ENCODE results near the gene TMEM233.

The TMEM233 gene

DNA sequence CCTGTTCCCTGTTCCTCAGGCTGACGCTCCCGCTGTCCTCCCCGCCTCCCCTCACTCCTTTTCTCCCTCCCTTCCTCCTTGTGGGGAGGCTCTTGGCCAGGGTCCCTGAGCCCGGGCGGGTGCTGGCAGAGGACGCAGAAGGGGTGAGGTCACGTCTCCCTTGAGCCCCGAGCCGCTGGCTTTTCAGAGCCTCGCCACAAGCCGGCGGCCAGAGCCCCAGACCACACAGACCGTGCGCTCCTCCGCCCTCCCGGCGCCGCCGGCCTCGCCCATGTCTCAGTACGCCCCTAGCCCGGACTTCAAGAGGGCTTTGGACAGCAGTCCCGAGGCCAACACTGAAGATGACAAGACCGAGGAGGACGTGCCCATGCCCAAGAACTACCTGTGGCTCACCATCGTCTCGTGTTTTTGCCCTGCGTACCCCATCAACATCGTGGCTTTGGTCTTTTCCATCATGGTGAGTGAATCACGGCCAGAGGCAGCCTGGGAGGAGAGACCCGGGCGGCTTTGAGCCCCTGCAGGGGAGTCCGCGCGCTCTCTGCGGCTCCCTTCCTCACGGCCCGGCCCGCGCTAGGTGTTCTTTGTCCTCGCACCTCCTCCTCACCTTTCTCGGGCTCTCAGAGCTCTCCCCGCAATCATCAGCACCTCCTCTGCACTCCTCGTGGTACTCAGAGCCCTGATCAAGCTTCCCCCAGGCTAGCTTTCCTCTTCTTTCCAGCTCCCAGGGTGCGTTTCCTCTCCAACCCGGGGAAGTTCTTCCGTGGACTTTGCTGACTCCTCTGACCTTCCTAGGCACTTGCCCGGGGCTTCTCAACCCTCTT, at the start of gene TMEM233:
Gene TMEM233 (plus strand): TSS at position 197 of the 821 bp plus-strand sequence. CDS start 75 bp downstream, at position 272.
- no peak for DNase-seq (ENCODE audit: low spot score)
- FAIRE-seq: no peak

DNA sequence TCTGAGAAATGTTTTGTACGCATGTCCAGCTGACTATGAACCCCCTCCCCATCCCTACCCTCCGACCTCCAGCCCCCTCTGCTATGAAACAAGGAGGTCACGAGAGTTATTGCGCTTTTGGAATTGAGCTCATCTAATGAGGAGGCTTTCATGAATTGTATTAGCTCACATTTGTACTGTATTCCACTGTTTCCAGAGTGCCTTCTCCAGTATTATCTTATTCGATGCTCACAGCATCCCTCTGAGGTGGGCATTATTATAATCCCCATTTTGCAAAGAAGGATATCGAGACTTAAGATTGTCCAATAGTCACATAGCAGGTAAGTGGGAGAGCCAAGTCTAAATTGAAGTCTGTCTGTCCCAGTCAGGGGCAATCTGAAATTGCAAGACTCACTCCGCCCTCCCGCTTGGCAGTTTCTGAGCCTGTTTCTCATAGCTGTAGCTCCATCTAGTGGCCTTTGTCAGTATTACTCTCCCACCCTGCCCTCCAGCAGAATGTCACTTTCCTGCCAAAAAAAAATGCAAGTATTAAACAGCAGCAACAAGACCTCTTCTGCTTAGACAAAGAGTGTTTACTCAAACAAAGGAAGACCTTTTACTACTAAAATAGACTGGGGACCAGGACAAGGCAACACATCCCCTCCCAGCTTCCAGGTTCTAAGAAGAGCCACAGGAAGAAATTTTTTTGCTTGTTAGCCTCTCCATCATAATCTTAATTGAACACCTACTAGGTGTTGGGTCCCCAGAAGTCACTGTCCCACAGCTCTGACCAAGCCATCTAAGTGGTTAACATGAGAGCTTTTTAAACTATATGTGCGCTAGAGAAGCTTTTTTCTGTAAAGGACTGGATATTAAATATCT, 48.6 kb upstream of the TMEM233 start:
- DNase-seq (ENCODE audit: low spot score): peak; percentile 16
- no peak for FAIRE-seq

DNA sequence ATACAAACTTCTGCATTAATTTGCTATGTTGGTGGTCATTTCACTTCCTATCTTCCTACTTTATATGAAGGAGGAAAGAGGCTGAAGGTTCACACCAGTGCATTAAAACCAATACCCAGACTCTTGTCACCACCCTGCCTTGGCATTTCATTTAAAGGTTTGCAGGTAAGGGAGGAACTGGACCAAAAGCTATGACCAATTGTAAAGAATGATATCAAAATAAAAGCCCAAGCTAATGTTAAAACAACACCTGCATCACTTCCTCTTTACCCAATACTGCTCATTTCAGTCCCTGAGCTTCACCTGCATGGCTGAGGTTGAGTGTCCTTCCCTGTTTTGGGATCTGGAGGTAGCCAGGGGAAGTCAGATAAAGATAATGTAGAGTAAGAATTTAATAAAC, 47.2 kb upstream of the TMEM233 start:
- DNase-seq (ENCODE audit: low spot score) (no peak), FAIRE-seq (no peak)

DNA sequence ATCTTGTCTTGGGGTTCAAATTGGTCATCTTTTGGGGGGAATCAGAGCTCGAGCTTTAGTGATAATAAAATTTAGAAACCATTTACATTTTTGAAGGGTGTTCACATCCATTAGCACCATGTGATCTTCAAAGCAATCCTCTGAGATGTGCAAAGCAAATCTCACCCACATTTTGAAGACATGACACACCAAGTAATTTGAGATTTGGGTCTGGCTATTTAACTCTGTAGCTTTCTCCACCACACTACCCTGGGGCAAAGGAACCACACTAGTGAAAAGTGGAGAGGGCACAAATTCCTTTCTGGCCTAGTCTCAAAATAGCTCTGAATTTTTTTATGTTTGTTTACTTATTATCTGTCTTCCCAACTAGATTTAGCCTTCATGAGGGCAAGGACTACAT, 46.6 kb upstream of the TMEM233 start:
- FAIRE-seq: no peak
- no peak for DNase-seq (ENCODE audit: low spot score)

DNA sequence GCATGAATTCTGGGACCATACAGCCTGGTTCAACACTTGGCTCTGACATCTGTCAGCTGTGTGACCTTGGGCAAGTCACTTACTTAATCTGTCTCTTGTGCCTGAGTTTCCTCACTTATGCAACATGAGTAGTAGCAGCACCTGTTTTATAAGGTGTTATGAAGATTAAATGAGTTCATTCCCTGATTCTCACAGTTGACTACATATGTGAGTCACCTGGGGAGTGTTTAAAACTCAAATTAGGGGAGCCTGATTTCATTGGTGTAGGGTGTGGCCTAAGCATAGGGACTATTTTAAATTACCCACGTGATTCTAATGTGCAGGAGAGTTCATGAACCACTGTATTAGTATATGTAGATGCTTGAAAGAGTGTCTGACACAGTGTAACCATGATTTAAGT, 36.7 kb upstream of the TMEM233 start:
- DNase-seq (ENCODE audit: low spot score) (no peak), FAIRE-seq (no peak)

DNA sequence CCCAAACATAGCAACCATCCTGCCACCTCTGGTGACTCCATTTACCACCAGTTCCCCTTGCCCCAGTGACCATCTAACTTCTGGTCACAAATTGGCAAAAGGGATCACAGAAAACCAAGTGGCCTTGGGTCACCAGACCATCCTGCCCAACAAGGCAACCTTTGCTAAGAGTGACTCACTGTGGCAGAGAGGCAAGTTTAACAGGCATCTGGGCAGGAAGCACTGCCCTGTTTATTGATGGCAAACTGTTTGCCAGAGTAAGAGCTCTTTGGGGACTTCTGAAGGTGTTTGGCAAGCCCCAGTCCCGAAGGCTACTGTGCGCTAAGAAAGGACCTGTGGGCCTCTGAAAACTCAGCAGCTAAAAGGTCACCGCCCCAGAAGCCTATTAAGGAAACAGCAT, 28.2 kb upstream of the TMEM233 start:
- DNase-seq (ENCODE audit: low spot score): no peak
- no peak for FAIRE-seq

DNA sequence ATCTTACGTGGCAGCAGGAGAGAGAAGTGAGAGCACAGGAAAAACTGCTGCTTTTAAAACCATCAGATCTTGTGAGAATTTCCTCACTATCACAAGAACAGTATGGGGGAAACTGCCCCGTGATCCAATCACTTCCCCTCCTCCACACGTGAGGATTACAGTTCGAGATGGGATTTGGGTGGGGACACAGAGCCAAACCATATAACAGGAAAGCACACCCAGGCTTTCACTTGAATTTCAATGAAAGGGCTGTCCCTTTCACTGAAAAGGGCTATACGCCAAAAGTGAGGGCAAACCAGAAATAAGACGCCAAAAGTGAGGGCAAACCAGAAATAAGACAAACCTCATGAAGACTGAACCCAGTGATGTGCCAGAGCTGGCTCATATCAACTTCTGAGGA, 22.8 kb upstream of the TMEM233 start:
- FAIRE-seq: no peak
- DNase-seq (ENCODE audit: low spot score): no peak

DNA sequence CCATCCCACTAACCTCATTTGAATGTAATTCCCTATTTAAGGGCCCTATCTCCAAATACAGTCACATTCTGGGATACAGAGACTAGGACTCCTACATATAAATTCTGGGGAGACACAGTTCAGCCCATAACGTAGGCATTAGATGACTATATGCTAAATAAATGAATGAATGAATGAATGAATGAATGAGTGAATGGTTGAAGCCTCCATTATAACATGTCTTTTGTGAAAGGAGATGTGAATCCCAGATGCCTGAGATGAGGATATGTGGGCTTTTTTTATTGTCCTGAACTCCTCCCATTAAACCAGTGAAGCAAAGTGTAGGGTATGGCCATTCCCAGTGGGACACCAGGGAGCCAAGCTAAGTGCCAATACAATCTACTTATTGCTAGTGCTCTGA, 20.5 kb upstream of the TMEM233 start:
- no peak for FAIRE-seq
- no peak for DNase-seq (ENCODE audit: low spot score)

DNA sequence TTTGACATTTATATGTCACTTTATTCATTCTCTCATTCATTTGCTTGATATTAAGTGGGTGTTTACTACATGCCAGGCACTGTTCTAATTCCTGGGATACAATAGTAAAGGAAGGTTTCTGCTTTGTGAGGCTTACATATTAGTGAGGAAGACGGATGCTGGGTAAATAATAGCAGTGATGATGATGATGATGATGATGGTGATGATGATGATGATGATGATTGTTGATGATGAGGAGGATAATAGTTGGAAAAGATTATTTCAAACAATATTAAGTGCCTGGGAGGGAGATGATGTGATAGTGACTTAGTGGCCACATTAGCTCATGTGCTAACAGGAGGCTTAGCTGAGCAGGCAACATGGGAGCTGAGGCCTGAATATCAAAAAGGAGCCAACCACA, 19.3 kb upstream of the TMEM233 start:
- DNase-seq (ENCODE audit: low spot score): no peak
- FAIRE-seq: no peak

DNA sequence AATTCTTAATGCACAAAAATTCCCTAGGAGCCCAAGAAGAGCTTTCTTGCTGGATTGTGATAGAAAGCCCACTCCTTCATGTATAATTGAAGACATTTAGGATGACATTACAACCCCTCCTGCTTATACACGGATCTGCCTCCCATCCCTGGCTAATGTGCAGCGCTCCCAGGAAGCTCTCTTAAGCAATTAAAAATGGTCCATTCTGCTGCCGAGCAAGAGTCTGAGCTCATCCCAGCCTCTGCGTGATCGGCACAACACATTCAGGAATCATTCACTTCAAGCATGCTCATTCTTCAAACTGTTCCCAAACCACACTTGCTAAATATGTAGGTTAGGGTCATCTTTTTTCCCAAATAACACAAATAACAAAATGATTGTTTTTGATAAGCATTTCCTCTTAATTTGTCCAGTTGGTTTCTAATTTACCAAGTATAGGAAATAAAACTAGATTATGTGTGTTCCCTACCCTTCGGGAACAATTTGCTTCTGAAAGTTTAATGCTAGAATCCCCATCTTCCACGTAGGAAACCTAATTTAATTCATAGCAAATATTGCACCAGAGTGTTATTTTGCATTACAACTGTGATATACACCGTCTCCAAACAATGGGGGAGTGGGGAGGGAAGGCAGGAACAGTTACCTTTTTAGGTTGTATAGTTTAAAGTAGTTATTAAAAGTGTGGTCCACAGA, 17.3 kb upstream of the TMEM233 start:
- DNase-seq (ENCODE audit: low spot score): no peak
- FAIRE-seq: no peak

DNA sequence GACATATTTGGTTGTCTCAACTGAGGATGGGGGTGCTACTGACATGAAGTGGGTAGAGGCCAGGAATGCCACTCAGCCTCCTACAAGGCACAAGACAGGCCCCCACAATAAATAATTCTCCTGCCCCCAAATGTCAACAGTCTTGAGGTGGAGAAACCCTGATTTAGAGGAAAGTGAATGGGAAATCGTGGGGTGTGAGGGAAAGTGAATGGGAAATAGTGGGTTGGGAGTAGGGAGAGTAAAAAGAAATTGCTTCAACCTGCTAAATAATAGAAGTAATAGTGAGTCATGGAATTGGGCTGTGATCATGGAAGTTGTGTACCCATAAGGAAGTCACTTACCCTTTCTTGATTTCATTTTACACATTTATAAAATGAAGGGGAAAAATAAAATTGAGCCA, 16.7 kb upstream of the TMEM233 start:
- no peak for DNase-seq (ENCODE audit: low spot score)
- no peak for FAIRE-seq

DNA sequence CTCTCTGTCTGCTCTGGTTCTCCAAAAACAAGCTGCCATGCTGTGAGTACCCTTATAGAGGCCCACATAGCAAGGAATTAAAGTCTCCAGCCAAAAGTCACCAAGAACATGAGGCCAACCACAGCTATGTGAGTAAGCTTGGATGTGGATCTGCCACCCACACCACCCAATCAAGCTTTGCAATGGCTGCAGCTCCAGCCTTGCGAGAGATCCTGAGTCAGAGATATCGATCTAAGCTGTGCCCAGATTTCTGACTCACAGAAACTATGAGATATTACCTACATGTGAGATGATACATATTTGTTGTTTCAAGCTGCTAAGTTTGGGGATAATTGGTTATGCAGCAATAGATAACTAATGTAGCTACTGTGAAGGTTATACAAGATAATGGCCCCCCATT, 15.5 kb upstream of the TMEM233 start:
- DNase-seq (ENCODE audit: low spot score): no peak
- no peak for FAIRE-seq

DNA sequence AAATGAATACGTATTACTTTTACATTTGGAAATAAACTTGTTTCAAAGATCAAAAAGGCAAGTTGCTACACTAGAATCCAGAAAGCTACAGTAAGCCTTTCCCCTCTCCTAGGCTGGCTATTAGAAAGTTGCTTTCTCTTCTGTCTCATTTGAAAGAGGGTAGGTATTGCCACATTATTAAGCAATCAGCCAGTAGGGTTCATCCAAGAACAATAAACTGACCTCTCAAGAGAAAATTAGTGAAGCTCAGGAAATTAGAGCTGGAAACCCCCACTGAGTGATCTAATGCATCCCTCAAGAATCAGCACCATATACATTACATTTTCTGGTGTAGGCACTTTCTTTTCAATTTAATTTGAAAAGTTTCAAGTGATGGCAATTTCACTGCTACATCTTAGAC, 4.5 kb upstream of the TMEM233 start:
- DNase-seq (ENCODE audit: low spot score) (no peak), FAIRE-seq (no peak)

DNA sequence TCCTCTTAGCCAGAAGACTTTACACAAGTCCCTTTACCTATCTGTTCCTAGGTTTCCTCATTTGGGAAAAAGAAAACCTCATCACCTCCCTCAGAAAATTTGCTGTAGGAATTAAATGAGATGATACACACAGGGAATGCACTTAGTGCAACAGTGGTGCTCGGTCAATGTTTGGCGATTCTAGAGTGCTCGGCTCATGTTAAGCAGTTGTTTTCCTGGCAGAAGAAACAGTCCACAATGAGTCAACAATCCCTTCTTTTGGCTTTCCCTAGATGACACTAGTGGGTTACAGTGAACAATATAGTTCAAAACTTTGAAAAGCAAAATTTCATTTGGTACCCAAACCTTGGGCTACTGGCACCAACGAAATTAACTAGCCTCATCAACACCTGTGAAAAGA, 3.9 kb upstream of the TMEM233 start:
- DNase-seq (ENCODE audit: low spot score) (no peak), FAIRE-seq (no peak)

DNA sequence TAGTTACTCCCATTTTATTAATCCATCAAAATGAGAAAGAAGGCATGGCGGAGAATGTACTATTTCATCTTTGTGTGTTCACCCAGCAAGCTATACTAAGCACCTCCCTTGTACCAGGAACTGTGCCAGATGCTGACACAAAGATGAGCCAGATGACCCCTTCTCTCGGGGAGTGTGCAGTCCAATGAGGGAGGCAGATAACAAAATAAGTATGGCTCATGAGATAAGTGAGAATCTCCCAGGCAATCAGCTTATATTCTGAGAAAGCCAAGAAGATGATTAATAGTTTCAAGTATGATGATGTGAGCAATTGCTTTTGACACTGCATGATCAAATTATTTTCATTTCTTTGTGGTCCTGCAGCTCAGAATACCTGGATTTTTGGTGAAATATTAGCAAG, 1.3 kb upstream of the TMEM233 start:
- no peak for FAIRE-seq
- no peak for DNase-seq (ENCODE audit: low spot score)

DNA sequence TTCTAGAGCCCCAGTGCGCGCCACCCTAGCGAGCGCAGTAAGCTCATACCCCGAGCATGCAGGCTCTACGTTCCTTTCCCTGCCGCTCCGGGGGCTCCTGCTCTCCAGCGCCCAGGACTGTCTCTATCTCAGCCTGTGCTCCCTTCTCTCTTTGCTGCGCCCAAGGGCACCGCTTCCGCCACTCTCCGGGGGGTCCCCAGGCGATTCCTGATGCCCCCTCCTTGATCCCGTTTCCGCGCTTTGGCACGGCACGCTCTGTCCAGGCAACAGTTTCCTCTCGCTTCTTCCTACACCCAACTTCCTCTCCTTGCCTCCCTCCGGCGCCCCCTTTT, 791 bp downstream of the TMEM233 start:
- FAIRE-seq: no peak
- DNase-seq (ENCODE audit: low spot score): no peak

DNA sequence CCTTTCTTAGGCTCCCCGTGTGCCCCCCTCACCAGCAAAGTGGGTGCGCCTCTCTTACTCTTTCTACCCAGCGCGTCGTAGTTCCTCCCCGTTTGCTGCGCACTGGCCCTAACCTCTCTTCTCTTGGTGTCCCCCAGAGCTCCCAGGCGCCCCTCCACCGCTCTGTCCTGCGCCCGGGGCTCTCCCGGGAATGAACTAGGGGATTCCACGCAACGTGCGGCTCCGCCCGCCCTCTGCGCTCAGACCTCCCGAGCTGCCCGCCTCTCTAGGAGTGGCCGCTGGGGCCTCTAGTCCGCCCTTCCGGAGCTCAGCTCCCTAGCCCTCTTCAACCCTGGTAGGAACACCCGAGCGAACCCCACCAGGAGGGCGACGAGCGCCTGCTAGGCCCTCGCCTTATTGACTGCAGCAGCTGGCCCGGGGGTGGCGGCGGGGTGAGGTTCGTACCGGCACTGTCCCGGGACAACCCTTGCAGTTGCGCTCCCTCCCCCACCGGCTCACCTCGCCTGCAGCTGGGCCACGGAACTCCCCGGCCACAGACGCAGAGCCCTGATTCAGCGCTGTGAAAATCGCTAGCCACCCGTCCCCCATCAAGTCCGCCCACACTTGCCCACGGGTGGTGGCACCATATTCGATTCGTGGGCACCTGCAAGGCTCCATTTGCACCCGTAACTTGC, 1.3 kb downstream of the TMEM233 start:
- DNase-seq (ENCODE audit: low spot score) (no peak), FAIRE-seq (no peak)

DNA sequence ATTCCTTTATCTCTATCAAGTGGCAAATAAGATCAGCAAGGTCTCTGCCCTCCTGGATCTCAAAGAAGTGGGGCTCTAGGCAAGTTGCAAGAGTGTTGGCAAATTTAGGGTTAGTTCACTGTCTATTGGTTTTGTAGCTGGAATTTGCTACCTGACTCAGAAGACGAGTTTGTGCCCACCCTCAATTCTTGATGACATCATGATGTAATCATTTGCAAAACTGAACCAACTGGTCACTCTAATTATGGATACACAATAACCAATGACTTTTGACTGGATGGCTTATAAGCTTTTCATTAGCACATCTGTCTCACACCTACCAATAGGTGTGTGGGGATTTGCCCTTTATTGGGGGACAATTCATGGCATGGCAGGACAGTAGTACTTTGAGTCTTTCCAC, 4.6 kb downstream of the TMEM233 start:
- no peak for DNase-seq (ENCODE audit: low spot score)
- no peak for FAIRE-seq

DNA sequence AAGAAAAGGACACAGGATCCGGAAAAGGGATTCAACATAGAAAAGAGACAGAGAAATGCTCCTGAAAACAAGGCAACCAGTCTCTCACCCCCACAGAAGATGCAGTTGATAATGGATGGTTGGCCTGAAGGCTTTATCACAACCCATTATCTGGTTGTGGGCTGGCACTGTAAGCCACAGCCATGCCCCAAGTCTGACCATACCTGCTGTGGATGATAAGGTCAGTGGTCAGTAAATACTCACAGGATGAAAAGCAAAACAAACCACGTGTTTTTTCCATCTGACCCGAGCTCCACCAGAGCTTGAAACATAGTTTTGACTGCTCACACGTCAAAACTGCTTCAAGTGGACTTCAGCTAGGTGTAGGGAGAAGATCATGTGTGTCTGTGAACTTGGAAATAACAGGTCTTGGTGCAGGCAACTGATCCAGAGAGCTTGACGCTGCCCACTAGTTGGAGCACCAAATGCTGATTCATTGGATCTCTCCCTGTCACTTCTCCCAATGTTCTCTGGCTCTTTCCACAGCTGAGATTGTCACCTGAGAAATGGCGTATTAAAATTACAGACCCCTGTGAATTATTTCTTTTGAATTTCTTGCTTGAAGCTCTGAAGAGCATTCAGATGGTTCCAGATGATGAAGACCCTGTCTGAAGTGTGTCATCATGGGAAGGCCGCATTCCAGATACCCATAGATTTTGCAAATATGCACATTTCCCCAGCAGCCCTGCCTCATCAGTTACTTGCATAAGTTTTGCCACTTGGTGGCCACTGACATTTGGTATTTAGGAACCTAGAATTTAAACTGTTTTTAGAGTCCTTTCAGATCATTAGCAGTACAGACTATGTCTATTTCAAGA, 8.5 kb downstream of the TMEM233 start:
- FAIRE-seq (no peak), DNase-seq (ENCODE audit: low spot score) (no peak)

DNA sequence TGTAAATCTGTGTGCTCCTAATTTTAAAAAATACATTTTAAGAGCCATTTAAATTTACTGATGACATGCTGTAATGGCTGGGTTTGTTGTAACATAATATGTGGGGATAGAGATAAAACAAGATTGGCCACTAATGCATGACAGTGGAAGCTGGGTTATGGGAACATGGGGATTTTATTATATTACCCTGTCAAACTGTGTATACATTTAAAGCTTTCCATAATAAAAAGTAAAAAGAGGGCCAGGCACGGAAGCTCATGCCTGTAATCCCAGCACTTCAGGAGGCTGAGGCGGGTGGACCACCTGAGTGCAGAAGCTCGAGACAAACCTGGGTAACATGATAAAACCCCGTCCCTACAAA, 9.1 kb downstream of the TMEM233 start:
- no peak for DNase-seq (ENCODE audit: low spot score)
- no peak for FAIRE-seq

DNA sequence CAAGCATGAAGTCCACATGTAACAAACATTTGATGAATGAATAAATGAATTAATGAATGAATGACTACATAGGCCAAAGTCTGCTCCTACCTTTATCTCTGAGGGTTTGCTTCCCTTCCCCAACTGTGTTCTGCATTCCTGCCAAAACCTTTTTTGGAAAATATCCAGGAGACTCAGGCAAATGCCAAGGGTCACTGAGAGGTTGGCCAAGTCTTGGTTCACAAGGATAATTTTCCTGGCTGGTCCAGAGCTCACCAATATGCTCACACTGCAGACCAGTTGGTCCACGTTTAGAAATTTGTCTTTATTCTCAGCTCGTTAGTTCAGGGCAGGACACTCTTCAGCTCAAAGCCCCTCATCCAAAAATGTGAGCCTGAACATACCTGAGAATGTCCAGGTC, 10.2 kb downstream of the TMEM233 start:
- DNase-seq (ENCODE audit: low spot score): no peak
- no peak for FAIRE-seq
